ENCODE measurements around the gene ZNF502.

DNA sequence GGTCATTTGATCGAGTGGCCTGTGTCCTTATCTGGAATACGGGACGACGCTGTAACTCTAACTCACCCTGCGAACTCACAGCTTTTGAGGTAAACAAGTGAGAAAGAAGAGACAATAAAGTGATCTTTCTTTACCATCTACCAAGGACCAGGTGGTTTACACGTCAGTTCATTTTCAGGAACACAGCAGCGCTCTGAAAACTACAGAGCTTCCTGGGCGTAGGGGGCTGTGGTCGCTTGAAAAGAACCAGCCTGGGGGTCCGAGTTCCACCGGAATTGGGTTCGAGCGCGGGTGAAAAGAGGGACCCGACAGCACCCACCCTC lies 48.6 kb downstream of the ZNF502 start:
- TF ChIP-seq, protein P1, sequence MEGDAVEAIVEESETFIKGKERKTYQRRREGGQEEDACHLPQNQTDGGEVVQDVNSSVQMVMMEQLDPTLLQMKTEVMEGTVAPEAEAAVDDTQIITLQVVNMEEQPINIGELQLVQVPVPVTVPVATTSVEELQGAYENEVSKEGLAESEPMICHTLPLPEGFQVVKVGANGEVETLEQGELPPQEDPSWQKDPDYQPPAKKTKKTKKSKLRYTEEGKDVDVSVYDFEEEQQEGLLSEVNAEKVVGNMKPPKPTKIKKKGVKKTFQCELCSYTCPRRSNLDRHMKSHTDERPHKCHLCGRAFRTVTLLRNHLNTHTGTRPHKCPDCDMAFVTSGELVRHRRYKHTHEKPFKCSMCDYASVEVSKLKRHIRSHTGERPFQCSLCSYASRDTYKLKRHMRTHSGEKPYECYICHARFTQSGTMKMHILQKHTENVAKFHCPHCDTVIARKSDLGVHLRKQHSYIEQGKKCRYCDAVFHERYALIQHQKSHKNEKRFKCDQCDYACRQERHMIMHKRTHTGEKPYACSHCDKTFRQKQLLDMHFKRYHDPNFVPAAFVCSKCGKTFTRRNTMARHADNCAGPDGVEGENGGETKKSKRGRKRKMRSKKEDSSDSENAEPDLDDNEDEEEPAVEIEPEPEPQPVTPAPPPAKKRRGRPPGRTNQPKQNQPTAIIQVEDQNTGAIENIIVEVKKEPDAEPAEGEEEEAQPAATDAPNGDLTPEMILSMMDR (conservative IDR thresholded peaks at IDR 0.05; ENCODE audit: low read length), result no peak
- no peak for TF ChIP-seq EZH2phosphoT487 (IDR thresholded peaks at IDR 0.05; ENCODE audit: borderline replicate concordance)

Data from Loucy (cell line).